Kidney (tissue), 14 donors: Measurements from ENCODE around the gene HTRA3. TPM values are rescaled to one million over a fixed set of nuclear protein-coding genes. Genes with fewer than 3 reads are reported as not detected.

ENCODE experiments used
- DNase-seq, 5 donors: peaks; one replicate each; pipeline ENCODE4 v3.0.0-alpha.2; 2013 to 2020
- FAIRE-seq: peaks from 2 replicates; lab custom pipeline; 2012; peaks lifted over from hg19 to GRCh38; lab: Jason Lieb, UNC
- H3K27ac ChIP-seq, 2 donors: one replicate each; pipeline ENCODE4 v1.7.0; 2013; ENCODE audit warnings: low read depth in 2 of 2, low read length in 2 of 2, inconsistent platforms in 1 of 2
- H3K27me3 ChIP-seq: one replicate; pipeline ENCODE4 v1.7.1; 2013; ENCODE audit warnings: low read length, inconsistent platforms; ENCODE audit not compliant: control insufficient read depth, insufficient read depth
- H3K36me3 ChIP-seq, 3 donors: one replicate each; pipeline versions ENCODE4 v1.7.0 to v1.7.1; 2013; ENCODE audit warnings: low read length in 3 of 3, control low read depth in 1 of 3, inconsistent platforms in 1 of 3; ENCODE audit not compliant: insufficient read depth in 3 of 3, control insufficient read depth in 2 of 3
- H3K4me1 ChIP-seq, 3 donors: one replicate each; pipeline versions ENCODE4 v1.7.0 to v1.7.1; 2013; ENCODE audit warnings: low read length in 3 of 3, inconsistent platforms in 1 of 3, low read depth in 1 of 3; ENCODE audit not compliant: control insufficient read depth in 2 of 3, insufficient read depth in 2 of 3
- H3K4me3 ChIP-seq, 3 donors: one replicate each; pipeline versions ENCODE4 v1.7.0 to v1.8.1; 2013; ENCODE audit warnings: low read length in 3 of 3, control low read depth in 1 of 3, inconsistent platforms in 1 of 3
- H3K9ac ChIP-seq, 3 donors: one replicate each; pipeline versions ENCODE4 v1.7.0 to v1.7.1; 2013; ENCODE audit warnings: low read length in 3 of 3, control low read depth in 1 of 3, inconsistent platforms in 1 of 3
- H3K9me3 ChIP-seq, 3 donors: one replicate each; pipeline versions ENCODE4 v1.7.0 to v1.7.1; 2013; ENCODE audit warnings: low read length in 3 of 3, control low read depth in 1 of 3, inconsistent platforms in 1 of 3; ENCODE audit not compliant: control insufficient read depth in 2 of 3, insufficient read depth in 1 of 3
- intact Hi-C: fragments of 100-400 bp; cut with DNase I; formaldehyde crosslinking; loops from one replicate; pipeline ENCODE4 v1.11.1; 2022
- polyA plus RNA-seq: library from polyadenylated mRNA; stranded (reverse); fragments of 350-450 nt; fragmentation: Illumina TruSeq; extraction: RNeasy Lipid Tissue Mini Kit (QIAGEN cat#74804); gene quantifications from one replicate; pipeline ENCODE4 v1.2.3, GENCODE V29; 2014; ENCODE audit warnings: low read depth, low replicate concordance; ENCODE audit not compliant: insufficient read depth
- total RNA-seq: library from RNA; stranded (reverse); fragmentation: NEBNext Ultra II Directional; extraction: Animal tissue kit (Norgen Biotek cat#: 25700); gene quantifications from one replicate; pipeline ENCODE4 v1.2.1, GENCODE V29; 2021
- TF ChIP-seq, protein P1 (sequence below): IDR thresholded peaks from 3 replicates; pipeline ENCODE4 v1.5.1; 2012; ENCODE audit warnings: mild to moderate bottlenecking, moderate library complexity, borderline replicate concordance; ENCODE audit not compliant: insufficient read depth; ENCODE audit errors: extremely low read depth
- donor health status: control.
- donor health status: control.
- donor health status: control.
- donor health status: control.
- donor health status: control.
- donor health status: DM: yes; HTN: yes; CAD: no.
- donor health status: Normal renal cell carcinoma (clear cell type).

Gene HTRA3
- total and polyA plus RNA-seq, 2 donors from 2014 or later, result 1.7 to 6.5 TPM

DNA sequence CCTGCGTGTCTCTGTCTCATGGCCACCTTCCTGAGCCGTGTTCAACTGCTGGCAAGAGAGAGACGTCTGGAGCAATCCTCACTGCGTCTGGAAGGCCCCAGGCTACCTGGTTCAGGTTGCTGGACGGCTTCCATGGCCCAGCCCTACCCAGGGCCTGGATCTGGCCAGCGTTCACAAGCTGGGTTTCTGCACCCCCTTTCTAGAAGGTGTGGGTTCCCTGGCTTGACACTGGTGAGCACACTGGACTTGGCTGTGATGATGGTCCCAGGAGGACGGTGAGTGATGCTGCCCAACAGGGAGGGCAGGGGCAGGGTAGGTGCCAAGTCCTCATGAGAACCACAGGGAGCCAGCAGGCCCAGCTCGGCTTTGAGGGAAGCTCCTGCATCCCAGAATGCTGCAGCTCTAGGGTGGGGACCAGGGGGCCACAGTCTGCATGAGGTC lies 63.4 kb downstream of the HTRA3 start:
- Histone ChIP-seq H3K4me3 (no peak overlapping the region), H3K27ac (no peak overlapping the region), H3K9me3 (no peaks in the 10 kb centered on the region), H3K36me3 (no peaks in the 10 kb centered on the region), H3K4me1 (peaks cover 0 to 16% (median 14%) of the 10 kb centered on the region in 3 donors), H3K27me3 (no peaks in the 10 kb centered on the region), H3K9ac (no peak overlapping the region)
- TF ChIP-seq, protein P1, sequence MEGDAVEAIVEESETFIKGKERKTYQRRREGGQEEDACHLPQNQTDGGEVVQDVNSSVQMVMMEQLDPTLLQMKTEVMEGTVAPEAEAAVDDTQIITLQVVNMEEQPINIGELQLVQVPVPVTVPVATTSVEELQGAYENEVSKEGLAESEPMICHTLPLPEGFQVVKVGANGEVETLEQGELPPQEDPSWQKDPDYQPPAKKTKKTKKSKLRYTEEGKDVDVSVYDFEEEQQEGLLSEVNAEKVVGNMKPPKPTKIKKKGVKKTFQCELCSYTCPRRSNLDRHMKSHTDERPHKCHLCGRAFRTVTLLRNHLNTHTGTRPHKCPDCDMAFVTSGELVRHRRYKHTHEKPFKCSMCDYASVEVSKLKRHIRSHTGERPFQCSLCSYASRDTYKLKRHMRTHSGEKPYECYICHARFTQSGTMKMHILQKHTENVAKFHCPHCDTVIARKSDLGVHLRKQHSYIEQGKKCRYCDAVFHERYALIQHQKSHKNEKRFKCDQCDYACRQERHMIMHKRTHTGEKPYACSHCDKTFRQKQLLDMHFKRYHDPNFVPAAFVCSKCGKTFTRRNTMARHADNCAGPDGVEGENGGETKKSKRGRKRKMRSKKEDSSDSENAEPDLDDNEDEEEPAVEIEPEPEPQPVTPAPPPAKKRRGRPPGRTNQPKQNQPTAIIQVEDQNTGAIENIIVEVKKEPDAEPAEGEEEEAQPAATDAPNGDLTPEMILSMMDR, result no peak
- intact Hi-C loops, result no loop called here
- peak in 2 of 5 donors; percentile 27 to 47 for DNase-seq
- no peak for FAIRE-seq

DNA sequence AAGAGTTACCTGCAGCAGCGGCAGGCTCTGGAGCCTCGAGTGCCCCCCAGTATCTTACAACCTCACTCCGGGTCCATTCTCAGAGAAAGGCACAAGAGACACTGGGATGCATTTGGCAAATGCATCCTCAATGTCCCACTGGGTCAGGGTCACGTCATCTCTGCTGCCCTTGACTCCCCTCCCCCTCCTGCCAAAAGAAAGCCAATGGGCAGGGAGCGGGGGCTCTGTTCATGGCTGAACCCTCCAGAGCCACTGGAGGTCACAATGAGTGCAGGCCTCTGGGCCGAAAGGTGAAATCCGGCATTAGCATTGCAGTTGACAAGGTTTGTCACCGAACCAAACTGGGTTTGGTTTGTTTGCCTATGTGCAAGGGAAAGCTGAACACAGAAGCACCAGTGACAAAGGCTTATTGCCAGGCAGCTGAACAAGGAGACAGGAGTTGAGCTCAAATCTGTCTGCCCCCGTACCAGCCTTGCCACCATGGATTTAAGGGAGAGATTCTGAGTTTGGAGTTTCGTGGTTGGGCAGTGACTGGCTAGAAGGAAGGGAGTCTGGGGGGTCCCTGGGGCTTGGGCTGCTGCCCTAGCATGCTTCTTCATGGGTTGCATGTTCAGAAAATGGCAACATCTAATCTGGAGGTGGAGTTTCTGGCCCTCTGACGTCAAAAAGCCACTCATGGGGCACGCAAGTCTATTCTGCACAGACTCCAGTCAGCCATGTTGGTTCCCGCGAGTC lies 64.3 kb downstream of the HTRA3 start:
- Histone ChIP-seq H3K4me3 (no peak overlapping the region), H3K27me3 (no peaks in the 10 kb centered on the region), H3K27ac (no peak overlapping the region), H3K4me1 (peaks cover 0 to 16% (median 14%) of the 10 kb centered on the region in 3 donors), H3K9me3 (no peaks in the 10 kb centered on the region), H3K36me3 (no peaks in the 10 kb centered on the region), H3K9ac (no peak overlapping the region)
- intact Hi-C loops, result no loop called here
- FAIRE-seq (no peak), DNase-seq (peak in 1 of 5 donors; percentile 25)
- TF ChIP-seq, protein P1, result no peak

DNA sequence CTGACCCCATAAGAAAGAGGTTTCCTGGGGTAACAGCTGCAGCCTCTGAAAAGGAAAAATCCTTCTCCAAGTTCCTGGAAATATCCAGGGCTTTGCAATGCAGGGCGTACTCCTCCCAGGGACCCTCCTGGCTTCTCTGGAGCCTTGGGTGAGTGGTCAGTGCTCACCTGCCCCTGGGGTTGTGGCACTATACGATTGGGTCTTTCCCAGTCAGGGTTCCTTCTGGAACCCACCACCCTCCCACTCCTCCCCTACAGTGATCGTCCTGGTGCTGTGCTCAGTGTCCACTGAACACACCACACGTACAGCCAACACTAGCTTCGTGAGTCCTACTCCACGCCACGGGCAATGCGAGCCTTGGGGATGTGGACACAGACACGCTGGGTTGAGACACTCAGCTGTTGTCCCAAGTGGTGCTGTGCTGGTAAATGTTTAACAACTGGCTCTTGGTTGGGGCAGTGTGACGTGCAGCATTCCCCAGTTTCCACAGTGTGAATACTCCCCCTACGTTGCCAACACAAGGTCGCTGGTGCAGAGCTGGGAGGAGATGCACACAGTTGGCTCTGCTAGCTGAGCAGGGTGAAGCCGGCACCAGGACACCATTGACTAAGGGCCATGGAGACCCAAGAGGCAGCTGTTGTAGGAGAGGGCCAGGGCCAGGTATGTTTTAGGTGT lies 65.4 kb downstream of the HTRA3 start:
- peak overlapping the region in 1 of 3 donors; percentile 24 for H3K9ac ChIP-seq
- no peaks in the 10 kb centered on the region for H3K36me3 ChIP-seq
- intact Hi-C loops, result no loop called here
- peaks cover 0 to 13% (median 12%) of the 10 kb centered on the region in 3 donors for H3K4me1 ChIP-seq
- H3K4me3 ChIP-seq, result peak overlapping the region in 1 of 3 donors; percentile 40
- TF ChIP-seq, protein P1, result no peak
- DNase-seq, result peak; percentile 62 to 81 (median 72)
- no peak for FAIRE-seq
- no peaks in the 10 kb centered on the region for H3K27me3 ChIP-seq
- no peaks in the 10 kb centered on the region for H3K9me3 ChIP-seq
- H3K27ac ChIP-seq, result peak overlapping the region in 1 of 2 donors; percentile 37
